ENCODE measurements around the gene RER1. TPM values are rescaled to one million over a fixed set of nuclear protein-coding genes. Genes with fewer than 3 reads are reported as not detected.

The RER1 gene
- total RNA-seq, 3 donors from 2014 or later (not counting 1 experiment from before 2014, with no cell fraction given): 89.2 to 98.9 (median 91.9) TPM

GRCh38 chr1:2417833-2418225 lies 26.2 kb downstream of the RER1 start:
- peaks cover 54% of the 10 kb centered on the region for H3K4me1 ChIP-seq (ENCODE audit: control insufficient read depth, insufficient read depth, low read length)
- no peak overlapping the region for H3K27ac ChIP-seq (ENCODE audit: low read length)
- peak overlapping the region; percentile 43 to 82 for H3K27ac Mint-ChIP-seq

GRCh38 chr1:2418791-2419320 lies 27.2 kb downstream of the RER1 start:
- intact Hi-C loops (cut with micrococcal nuclease): loop anchor here (10.0 kb wide), 1 partner anchor 1006 kb away; no protein-coding TSS in a partner anchor

More at GRCh38 chr1:2417833-2418225, 26.2 kb downstream of the RER1 start:
- no peak overlapping the region for H3K4me3 Mint-ChIP-seq
- H3K4me3 ChIP-seq (ENCODE audit: low read length): no peak overlapping the region
- ATAC-seq (no peak), DNase-seq (no peak)
- TF ChIP-seq CTCF (IDR thresholded peaks at IDR 0.05): no peak
- no peaks in the 10 kb centered on the region for H3K27me3 Mint-ChIP-seq (ENCODE audit: low read depth in 2 of 2)
- 89% methylated on average over 14 of the region's 14 CpGs for WGBS (ENCODE audit: insufficient coverage)
- H3K9me3 ChIP-seq (ENCODE audit: control insufficient read depth, insufficient read depth, low read length): no peaks in the 10 kb centered on the region
- no peaks in the 10 kb centered on the region for H3K36me3 ChIP-seq (ENCODE audit: control insufficient read depth, insufficient read depth, low read length)
- intact Hi-C loops (cut with micrococcal nuclease): loop anchor here (10.0 kb wide), 1 partner anchor 1007 kb away; no protein-coding TSS in a partner anchor
- peaks cover 28 to 52% of the 10 kb centered on the region in 2 donors for H3K4me1 Mint-ChIP-seq
- H3K36me3 Mint-ChIP-seq: no peaks in the 10 kb centered on the region
- no peaks in the 10 kb centered on the region for H3K27me3 ChIP-seq (ENCODE audit: control insufficient read depth, insufficient read depth, low read length)
- H3K9me3 Mint-ChIP-seq: no peaks in the 10 kb centered on the region

GRCh38 chr1:2419416-2419815 lies 27.8 kb downstream of the RER1 start:
- ATAC-seq (no peak), DNase-seq (no peak)
- no peak overlapping the region for H3K4me3 Mint-ChIP-seq
- no peaks in the 10 kb centered on the region for H3K36me3 Mint-ChIP-seq
- Histone ChIP-seq H3K4me1 (ENCODE audit: control insufficient read depth, insufficient read depth, low read length) (peaks cover 39% of the 10 kb centered on the region), H3K27ac (ENCODE audit: low read length) (no peak overlapping the region), H3K27me3 (ENCODE audit: control insufficient read depth, insufficient read depth, low read length) (no peaks in the 10 kb centered on the region), H3K9me3 (ENCODE audit: control insufficient read depth, insufficient read depth, low read length) (peaks cover 5% of the 10 kb centered on the region), H3K36me3 (ENCODE audit: control insufficient read depth, insufficient read depth, low read length) (no peaks in the 10 kb centered on the region), H3K4me3 (ENCODE audit: low read length) (no peak overlapping the region)
- H3K27ac Mint-ChIP-seq: peak overlapping the region in 1 of 2 donors; percentile 82
- H3K9me3 Mint-ChIP-seq: no peaks in the 10 kb centered on the region
- WGBS (ENCODE audit: insufficient coverage): 96% methylated on average over 12 of the region's 16 CpGs
- peaks cover 23 to 44% of the 10 kb centered on the region in 2 donors for H3K4me1 Mint-ChIP-seq
- no peaks in the 10 kb centered on the region for H3K27me3 Mint-ChIP-seq (ENCODE audit: low read depth in 2 of 2)
- TF ChIP-seq CTCF (IDR thresholded peaks at IDR 0.05): no peak
- intact Hi-C loops (cut with micrococcal nuclease): loop anchor here (10.0 kb wide), 1 partner anchor 1005 kb away; no protein-coding TSS in a partner anchor

More at GRCh38 chr1:2418791-2419320, 27.2 kb downstream of the RER1 start:
- Mint-ChIP-seq H3K9me3 (no peaks in the 10 kb centered on the region), H3K27me3 (ENCODE audit: low read depth in 2 of 2) (no peaks in the 10 kb centered on the region), H3K27ac (peak overlapping the region; percentile 43 to 82), H3K36me3 (no peaks in the 10 kb centered on the region), H3K4me1 (peaks cover 28 to 50% of the 10 kb centered on the region in 2 donors), H3K4me3 (peak overlapping the region; percentile 17)
- no peak for TF ChIP-seq CTCF (IDR thresholded peaks at IDR 0.05)
- DNase-seq (no peak), ATAC-seq (no peak)
- peaks cover 45% of the 10 kb centered on the region for H3K4me1 ChIP-seq (ENCODE audit: control insufficient read depth, insufficient read depth, low read length)
- no peak overlapping the region for H3K27ac ChIP-seq (ENCODE audit: low read length)
- no peak overlapping the region for H3K4me3 ChIP-seq (ENCODE audit: low read length)
- no peaks in the 10 kb centered on the region for H3K27me3 ChIP-seq (ENCODE audit: control insufficient read depth, insufficient read depth, low read length)
- H3K9me3 ChIP-seq (ENCODE audit: control insufficient read depth, insufficient read depth, low read length): peaks cover 5% of the 10 kb centered on the region
- no peaks in the 10 kb centered on the region for H3K36me3 ChIP-seq (ENCODE audit: control insufficient read depth, insufficient read depth, low read length)
- WGBS (ENCODE audit: insufficient coverage): 82% methylated on average over 16 of the region's 16 CpGs

GRCh38 chr1:2422523-2422922 lies 30.9 kb downstream of the RER1 start:
- 70% methylated on average over 3 of the region's 4 CpGs for WGBS (ENCODE audit: insufficient coverage)
- no peak for ATAC-seq
- no peak for TF ChIP-seq CTCF (IDR thresholded peaks at IDR 0.05)

More at GRCh38 chr1:2422523-2422922, 30.9 kb downstream of the RER1 start:
- DNase-seq: no peak
- Mint-ChIP-seq H3K36me3 (no peaks in the 10 kb centered on the region), H3K4me1 (peaks cover 5 to 18% of the 10 kb centered on the region in 2 donors), H3K27ac (no peak overlapping the region), H3K4me3 (no peak overlapping the region), H3K9me3 (no peaks in the 10 kb centered on the region), H3K27me3 (ENCODE audit: low read depth in 2 of 2) (no peaks in the 10 kb centered on the region)
- no peak overlapping the region for H3K4me3 ChIP-seq (ENCODE audit: low read length)
- peaks cover 8% of the 10 kb centered on the region for H3K4me1 ChIP-seq (ENCODE audit: control insufficient read depth, insufficient read depth, low read length)
- no peak overlapping the region for H3K27ac ChIP-seq (ENCODE audit: low read length)
- H3K9me3 ChIP-seq (ENCODE audit: control insufficient read depth, insufficient read depth, low read length): peaks cover 5% of the 10 kb centered on the region
- H3K36me3 ChIP-seq (ENCODE audit: control insufficient read depth, insufficient read depth, low read length): no peaks in the 10 kb centered on the region
- no peaks in the 10 kb centered on the region for H3K27me3 ChIP-seq (ENCODE audit: control insufficient read depth, insufficient read depth, low read length)
- intact Hi-C loops (cut with micrococcal nuclease): no loop called here
